H1 (cell line): ENCODE data around the gene IGF2R. TPM values are rescaled to one million over a fixed set of nuclear protein-coding genes. Genes with fewer than 3 reads are reported as not detected.

Experiments
- CTCF ChIA-PET: fragments of 300-600 bp; sonication (Branson Sonifier 250); formaldehyde crosslinking; loops from one replicate; lab custom pipeline; 2021; ENCODE audit not compliant: partially characterized antibody; lab: Charles Lee
- POLR2A ChIA-PET: fragments of 300-600 bp; sonication (Branson Sonifier 250); formaldehyde crosslinking; loops from one replicate; lab custom pipeline; 2021; ENCODE audit warnings: inconsistent platforms; ENCODE audit not compliant: partially characterized antibody; lab: Charles Lee
- DNase-seq, 2 experiments: peaks; one replicate each; pipeline versions ENCODE4 v3.0.0 to v3.0.0-alpha.2; 2010 to 2022; ENCODE audit warnings: low spot score in 2 of 2, low read depth in 1 of 2, mixed read lengths in 1 of 2
- FAIRE-seq: peaks from 2 replicates; lab custom pipeline; 2011; peaks lifted over from hg19 to GRCh38; lab: Jason Lieb, UNC
- H2AFZ ChIP-seq: 2 replicates; pipeline ENCODE4 v1.8.1; 2012; ENCODE audit warnings: low read length, inconsistent platforms
- H2AK5ac ChIP-seq: 2 replicates; pipeline ENCODE4 v1.6.1; 2013; ENCODE audit warnings: low read depth, low read length
- H2BK120ac ChIP-seq: replicated peaks from 2 replicates; pipeline ENCODE3; 2013; ENCODE audit warnings: low read depth, low read length, inconsistent platforms
- H2BK12ac ChIP-seq: 2 replicates; pipeline ENCODE4 v1.6.1; 2013; ENCODE audit warnings: low read depth, low read length
- H2BK15ac ChIP-seq: 2 replicates; pipeline ENCODE4 v1.6.1; 2013; ENCODE audit warnings: low read length
- H2BK20ac ChIP-seq: 2 replicates; pipeline ENCODE4 v1.6.1; 2013; ENCODE audit warnings: low read length
- H2BK5ac ChIP-seq: 2 replicates; pipeline ENCODE4 v1.6.1; 2013; ENCODE audit warnings: low read depth, low read length
- H3K14ac ChIP-seq: 2 replicates; pipeline ENCODE4 v1.6.1; 2013; ENCODE audit warnings: inconsistent platforms; ENCODE audit not compliant: insufficient read length
- H3K18ac ChIP-seq: 2 replicates; pipeline ENCODE4 v1.6.1; 2013; ENCODE audit warnings: low read length; ENCODE audit errors: extremely low read depth
- H3K23ac ChIP-seq: 2 replicates; pipeline ENCODE4 v1.6.1; 2013; ENCODE audit warnings: inconsistent platforms; ENCODE audit not compliant: insufficient read length
- H3K23me2 ChIP-seq: 2 replicates; pipeline ENCODE4 v1.6.1; 2013; ENCODE audit warnings: low read depth, low read length
- H3K27ac ChIP-seq: 2 replicates; pipeline ENCODE4 v1.6.1; 2011; ENCODE audit warnings: low read depth, low read length, inconsistent platforms
- H3K27me3 ChIP-seq, 4 experiments: replicated peaks in 1 of 4; 1 replicate in 1 of 4; 2 replicates in 3 of 4; pipeline versions ENCODE4 v1.6.1 to v1.8.1; 2011 to 2013; ENCODE audit warnings: low read length in 3 of 4, mild to moderate bottlenecking in 3 of 4, inconsistent platforms in 2 of 4, mixed read lengths in 2 of 4, moderate library complexity in 1 of 4; ENCODE audit not compliant: control insufficient read depth in 3 of 4, insufficient read depth in 3 of 4; ENCODE audit errors: extremely low read depth in 1 of 4
- H3K36me3 ChIP-seq, 4 experiments: 2 replicates each; pipeline versions ENCODE4 v1.6.1 to v1.8.1; 2011 to 2013; ENCODE audit warnings: mild to moderate bottlenecking in 4 of 4, low read length in 3 of 4, moderate library complexity in 2 of 4, control low read depth in 1 of 4, inconsistent platforms in 1 of 4; ENCODE audit not compliant: insufficient read depth in 4 of 4, control insufficient read depth in 2 of 4
- H3K4ac ChIP-seq: replicated peaks from 2 replicates; pipeline ENCODE3; 2013; ENCODE audit warnings: low read length, low read depth, mixed read lengths, inconsistent platforms; ENCODE audit not compliant: insufficient read length
- H3K4me1 ChIP-seq, 4 experiments: replicated peaks in 1 of 4; 1 replicate in 1 of 4; 2 replicates in 3 of 4; pipeline versions ENCODE4 v1.6.1 to v1.8.1; 2011 to 2013; ENCODE audit warnings: low read length in 3 of 4, inconsistent platforms in 2 of 4, mixed read lengths in 1 of 4; ENCODE audit not compliant: insufficient read depth in 4 of 4, control insufficient read depth in 3 of 4
- H3K4me2 ChIP-seq, 2 experiments: 2 replicates each; pipeline versions ENCODE4 v1.6.1 to v1.8.1; 2011 to 2013; ENCODE audit warnings: low read depth in 2 of 2, low read length in 2 of 2, control low read depth in 1 of 2, inconsistent platforms in 1 of 2, mild to moderate bottlenecking in 1 of 2; ENCODE audit not compliant: insufficient read depth in 1 of 2
- H3K4me3 ChIP-seq, 4 experiments: fragments of 200-600, 300-600 bp in 1 of 4; sonication (generic), shearing (Covaris generic), sonication (Bioruptor Twin) in 1 of 4; 2 replicates each; pipeline versions ENCODE4 v1.5.1 to v1.8.1; 2011 to 2016; ENCODE audit warnings: low read length in 4 of 4, low read depth in 3 of 4, control low read depth in 2 of 4, inconsistent platforms in 2 of 4, mild to moderate bottlenecking in 2 of 4, mixed read lengths in 1 of 4, moderate library complexity in 1 of 4; ENCODE audit not compliant: insufficient read depth in 2 of 4; ENCODE audit errors: extremely low read depth in 1 of 4
- H3K56ac ChIP-seq: replicated peaks from 2 replicates; pipeline ENCODE3; 2013; ENCODE audit warnings: low read depth, mild to moderate bottlenecking, mixed read lengths, low read length, inconsistent platforms; ENCODE audit not compliant: insufficient read length
- H3K79me1 ChIP-seq: 2 replicates; pipeline ENCODE4 v1.6.1; 2013; ENCODE audit warnings: low read depth, low read length, control low read depth
- H3K79me2 ChIP-seq, 2 experiments: 2 replicates each; pipeline versions ENCODE4 v1.6.1 to v1.8.1; 2012 to 2013; ENCODE audit warnings: low read length in 2 of 2, mild to moderate bottlenecking in 2 of 2, inconsistent platforms in 1 of 2; ENCODE audit not compliant: insufficient read depth in 2 of 2, control insufficient read depth in 1 of 2
- H3K9ac ChIP-seq, 4 experiments: replicated peaks in 1 of 4; 1 replicate in 1 of 4; 2 replicates in 3 of 4; pipeline versions ENCODE4 v1.6.1 to v1.8.1; 2011 to 2013; ENCODE audit warnings: low read depth in 3 of 4, low read length in 3 of 4, control low read depth in 2 of 4, mild to moderate bottlenecking in 2 of 4, moderate library complexity in 2 of 4, inconsistent platforms in 1 of 4; ENCODE audit errors: extremely low read depth in 1 of 4
- H3K9me3 ChIP-seq, 2 experiments: 2 replicates each; pipeline versions ENCODE4 v1.6.1 to v1.8.1; 2012 to 2013; ENCODE audit warnings: mild to moderate bottlenecking in 2 of 2, moderate library complexity in 2 of 2, control low read depth in 1 of 2, inconsistent platforms in 1 of 2, low read depth in 1 of 2, low read length in 1 of 2, mixed read lengths in 1 of 2; ENCODE audit not compliant: insufficient read depth in 2 of 2
- H4K20me1 ChIP-seq, 2 experiments: replicated peaks in 1 of 2; 2 replicates each; pipeline versions ENCODE3 to v1.8.1; 2011 to 2013; ENCODE audit warnings: inconsistent platforms in 2 of 2, low read length in 2 of 2, mild to moderate bottlenecking in 1 of 2; ENCODE audit not compliant: insufficient read depth in 2 of 2, control insufficient read depth in 1 of 2
- H4K5ac ChIP-seq: 2 replicates; pipeline ENCODE4 v1.6.1; 2013; ENCODE audit warnings: low read length, low read depth, mixed read lengths, inconsistent platforms; ENCODE audit not compliant: insufficient read length
- H4K8ac ChIP-seq: 2 replicates; pipeline ENCODE4 v1.8.0; 2013; ENCODE audit warnings: mild to moderate bottlenecking, moderate library complexity, low read length, inconsistent platforms; ENCODE audit not compliant: insufficient read depth; ENCODE audit errors: extremely low read depth
- H4K91ac ChIP-seq: replicated peaks from 2 replicates; pipeline ENCODE3; 2013; ENCODE audit warnings: low read length, mixed read lengths, inconsistent platforms; ENCODE audit not compliant: insufficient read length
- BCL11A ChIP-seq, 2 experiments: IDR thresholded peaks; one replicate each; pipeline ENCODE4 v1.6.1; 2011; ENCODE audit warnings: low read depth in 2 of 2, low read length in 2 of 2, mild to moderate bottlenecking in 2 of 2
- CBX8 ChIP-seq: fragments of 300-800, 300-1000 bp; sonication (generic); IDR thresholded peaks from 2 replicates; pipeline ENCODE4 v1.7.1; 2016; ENCODE audit warnings: low read depth, low read length, borderline replicate concordance
- WGBS, 2 experiments: shearing (Covaris generic) in 1 of 2; methylation state at CpG; one replicate each; pipeline versions ENCODE4 v1.1.6 to v1.1.7; 2013 to 2015; ENCODE audit warnings: low lambda C conversion rate in 2 of 2, mixed read lengths in 2 of 2, inconsistent platforms in 1 of 2, low coverage in 1 of 2, missing lambda C conversion rate in 1 of 2; ENCODE audit not compliant: insufficient replicate concordance in 2 of 2, insufficient coverage in 1 of 2, insufficient read length in 1 of 2; ENCODE audit errors: extremely low coverage in 1 of 2, missing lambda C conversion rate in 1 of 2; 5-methylcytosine and 5-hydroxymethylcytosine counted together
- polyA plus RNA-seq, 7 experiments: library from polyadenylated mRNA; depleted of rRNA in 3 of 7; stranded (reverse) in 5 of 7; unstranded in 2 of 7; fragments of >200 nt in 5 of 7; fragments of 200-250 nt in 2 of 7; gene quantifications; 1 replicate in 5 of 7; 2 replicates in 1 of 7; 4 replicates in 1 of 7; pipeline versions ENCODE4 v1.2.1 to v1.2.3, GENCODE V29; 2011 to 2013; ENCODE audit warnings: missing spikeins in 2 of 7, mixed read lengths in 2 of 7
- total RNA-seq: library from RNA; stranded (reverse); fragmentation: NEBNext Ultra II Directional; extraction: Animal tissue kit (Norgen Biotek cat#: 25700); gene quantifications from 2 replicates; pipeline ENCODE4 v1.2.1, GENCODE V29; 2021

IGF2R gene
- total and polyA plus RNA-seq, 2 of the 8 experiments (the other 6 are each of a cell fraction or from before 2014, with no cell fraction given): 20.6 to 74.1 TPM

GRCh38 chr6:160073272-160073671, 104.4 kb downstream of the IGF2R start:
- DNase-seq (no peak), FAIRE-seq (no peak)
- 92% methylated on average over 9 of the region's 9 CpGs; no CpG with 5 or more reads in 1 of the 2 experiments for WGBS, 2 experiments
- no peak overlapping the region for H2AFZ ChIP-seq
- H2BK20ac ChIP-seq: no peak overlapping the region
- H3K4me2 ChIP-seq: no peak overlapping the region
- no peak overlapping the region for H2BK12ac ChIP-seq
- no peak overlapping the region for H2BK5ac ChIP-seq
- no peak overlapping the region for H3K56ac ChIP-seq
- no peak overlapping the region for H2AK5ac ChIP-seq
- no peak overlapping the region for H3K27ac ChIP-seq
- H3K14ac ChIP-seq: no peak overlapping the region
- H3K9me3 ChIP-seq: peaks cover 0 to 3% of the 10 kb centered on the region in 2 experiments; a peak in 1 of 4 replicates
- H3K79me1 ChIP-seq: no peaks in the 10 kb centered on the region; the same call in 1 of the 2 replicates
- H3K27me3 ChIP-seq: no peaks in the 10 kb centered on the region
- peaks cover 25 to 77% (median 63%) of the 10 kb centered on the region in 4 experiments for H3K36me3 ChIP-seq
- TF ChIP-seq BCL11A (IDR thresholded peaks at IDR 0.05; ENCODE audit: low read depth in 2 of 2, low read length in 2 of 2): no peak
- TF ChIP-seq CBX8: no peak
- H3K4me1 ChIP-seq: no peaks in the 10 kb centered on the region
- no peaks in the 10 kb centered on the region for H3K79me2 ChIP-seq
- H3K9ac ChIP-seq: no peak overlapping the region
- H4K5ac ChIP-seq: no peak overlapping the region
- H3K23me2 ChIP-seq: 0 out of 2 replicates have a peak, but pooled peaks cover 1% of the 10 kb centered on the region
- no peak overlapping the region for H4K8ac ChIP-seq
- no peak overlapping the region for H3K23ac ChIP-seq
- no peak overlapping the region for H3K4me3 ChIP-seq
- no peak overlapping the region for H3K4ac ChIP-seq
- POLR2A ChIA-PET: interaction anchor here (1.1 kb wide), 1 partner anchor 17 kb away, joined by 3 read pairs; no protein-coding TSS in a partner anchor
- H4K20me1 ChIP-seq: peaks cover 1 to 12% of the 10 kb centered on the region in 2 experiments
- H4K91ac ChIP-seq: no peak overlapping the region
- no peak overlapping the region for H2BK15ac ChIP-seq
- CTCF ChIA-PET: interaction anchor here (0.9 to 2.8 kb wide), 14 partner anchors 11 to 449 kb away, joined by 3 to 16 read pairs (median 4); no protein-coding TSS in a partner anchor
- no peak overlapping the region for H2BK120ac ChIP-seq
- no peak overlapping the region for H3K18ac ChIP-seq
